Erythroblast (primary cell): ENCODE data around the gene NSL1.

Experiments
- GATA1 ChIP-seq: IDR thresholded peaks from 2 replicates; pipeline ENCODE4 v1.6.1; 2011; ENCODE audit warnings: low read depth, mild to moderate bottlenecking, control low read depth, low read length, moderate library complexity
- POLR2A ChIP-seq: IDR thresholded peaks from 2 replicates; pipeline ENCODE4 v1.6.1; 2011; ENCODE audit warnings: mild to moderate bottlenecking, low read length

- TF ChIP-seq GATA1 = no peak
- TF ChIP-seq POLR2A = no peak
Observed at GRCh38 chr1:212712451-212713303, 78.9 kb downstream of the NSL1 start.
